ENCODE results near the gene MYH9. TPM values are rescaled to one million over a fixed set of nuclear protein-coding genes. Genes with fewer than 3 reads are reported as not detected.
"Not testable (repeated sequence)": the region's sequence is repeated elsewhere in the genome, so short reads cannot be mapped to it uniquely, and the experiment has no call there.

MYH9 gene
- total RNA-seq, 1 experiment from 2014 or later = 788 TPM

- H3K9me3 ChIP-seq (ENCODE audit: control insufficient read depth, insufficient read depth, low read depth, low read length); intact Hi-C loops (cut with micrococcal nuclease; ENCODE audit: unreplicated experiment); H3K4me3 ChIP-seq (ENCODE audit: low read depth in 2 of 2, low read length in 2 of 2); ATAC-seq; in situ Hi-C loops (cut with HindIII; ENCODE audit: low pct_unique_long_range_greater_than_20kb, low sequenced_read_pairs); H3K27ac ChIP-seq (ENCODE audit: low read length); BruUV-seq (replicated peaks); H3K4me1 ChIP-seq (ENCODE audit: control insufficient read depth, insufficient read depth, low read length); CTCF ChIA-PET; H3K27me3 ChIP-seq (ENCODE audit: control insufficient read depth, insufficient read depth, low read length); DNase-seq (ENCODE audit: low read depth, low spot score); POLR2A ChIA-PET; H3K36me3 ChIP-seq (ENCODE audit: control insufficient read depth, insufficient read depth, low read length): not testable (repeated sequence)
These were observed 123.7 kb downstream of the MYH9 start for GRCh38 chr22:36263886-36264664.

- in situ Hi-C loops (cut with HindIII; ENCODE audit: low pct_unique_long_range_greater_than_20kb, low sequenced_read_pairs); CTCF ChIA-PET: not testable (repeated sequence)
These were observed 124.5 kb downstream of the MYH9 start for GRCh38 chr22:36263216-36263673.

DNA sequence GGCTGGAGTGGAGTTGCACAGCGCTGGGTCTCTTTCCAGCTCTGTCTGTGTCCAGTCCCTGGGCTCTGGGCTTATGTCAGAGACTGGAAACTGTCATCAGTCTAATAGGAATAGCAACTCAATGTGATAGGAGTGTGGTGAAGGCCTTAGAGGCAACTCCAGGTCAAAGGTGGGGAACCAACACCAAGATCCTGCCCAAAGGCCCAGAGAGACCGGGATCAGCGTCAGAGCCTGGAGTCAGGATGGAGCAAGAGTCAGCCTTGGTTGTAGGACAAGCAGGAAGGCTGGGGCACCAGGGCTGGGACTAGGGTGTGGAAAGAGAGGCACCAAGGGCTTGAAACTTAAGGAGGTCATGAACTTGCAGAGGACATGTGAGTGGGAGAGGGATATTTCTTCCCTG lies 125.5 kb downstream of the MYH9 start:
- DNase-seq (ENCODE audit: low read depth, low spot score); H3K27me3 ChIP-seq (ENCODE audit: control insufficient read depth, insufficient read depth, low read length); H3K4me1 ChIP-seq (ENCODE audit: control insufficient read depth, insufficient read depth, low read length); H3K27ac ChIP-seq (ENCODE audit: low read length); intact Hi-C loops (cut with micrococcal nuclease; ENCODE audit: unreplicated experiment); CTCF ChIA-PET; in situ Hi-C loops (cut with HindIII; ENCODE audit: low pct_unique_long_range_greater_than_20kb, low sequenced_read_pairs); H3K36me3 ChIP-seq (ENCODE audit: control insufficient read depth, insufficient read depth, low read length); H3K4me3 ChIP-seq (ENCODE audit: low read depth in 2 of 2, low read length in 2 of 2); POLR2A ChIA-PET; H3K9me3 ChIP-seq (ENCODE audit: control insufficient read depth, insufficient read depth, low read depth, low read length); BruUV-seq (replicated peaks); ATAC-seq: not testable (repeated sequence)

More at GRCh38 chr22:36263216-36263673, 124.5 kb downstream of the MYH9 start:
- H3K4me1 ChIP-seq (ENCODE audit: control insufficient read depth, insufficient read depth, low read length); H3K9me3 ChIP-seq (ENCODE audit: control insufficient read depth, insufficient read depth, low read depth, low read length); BruUV-seq (replicated peaks); H3K27ac ChIP-seq (ENCODE audit: low read length); H3K27me3 ChIP-seq (ENCODE audit: control insufficient read depth, insufficient read depth, low read length); POLR2A ChIA-PET; H3K4me3 ChIP-seq (ENCODE audit: low read depth in 2 of 2, low read length in 2 of 2); intact Hi-C loops (cut with micrococcal nuclease; ENCODE audit: unreplicated experiment); H3K36me3 ChIP-seq (ENCODE audit: control insufficient read depth, insufficient read depth, low read length); ATAC-seq; DNase-seq (ENCODE audit: low read depth, low spot score): not testable (repeated sequence)

GRCh38 chr22:36261675-36262074 lies 126.1 kb downstream of the MYH9 start:
- H3K27ac ChIP-seq (ENCODE audit: low read length); DNase-seq (ENCODE audit: low read depth, low spot score); H3K9me3 ChIP-seq (ENCODE audit: control insufficient read depth, insufficient read depth, low read depth, low read length); H3K4me3 ChIP-seq (ENCODE audit: low read depth in 2 of 2, low read length in 2 of 2); H3K27me3 ChIP-seq (ENCODE audit: control insufficient read depth, insufficient read depth, low read length); BruUV-seq (replicated peaks); H3K4me1 ChIP-seq (ENCODE audit: control insufficient read depth, insufficient read depth, low read length); intact Hi-C loops (cut with micrococcal nuclease; ENCODE audit: unreplicated experiment); ATAC-seq; in situ Hi-C loops (cut with HindIII; ENCODE audit: low pct_unique_long_range_greater_than_20kb, low sequenced_read_pairs); H3K36me3 ChIP-seq (ENCODE audit: control insufficient read depth, insufficient read depth, low read length); CTCF ChIA-PET; POLR2A ChIA-PET: not testable (repeated sequence)

- H3K27me3 ChIP-seq (ENCODE audit: control insufficient read depth, insufficient read depth, low read length) = no peaks in the 10 kb centered on the region
- no peaks in the 10 kb centered on the region for H3K4me1 ChIP-seq (ENCODE audit: control insufficient read depth, insufficient read depth, low read length)
- CTCF ChIA-PET = no interaction called here
- in situ Hi-C loops (cut with HindIII; ENCODE audit: low pct_unique_long_range_greater_than_20kb, low sequenced_read_pairs) = no loop called here
- intact Hi-C loops (cut with micrococcal nuclease; ENCODE audit: unreplicated experiment) = no loop called here
- no peaks in the 10 kb centered on the region for H3K36me3 ChIP-seq (ENCODE audit: control insufficient read depth, insufficient read depth, low read length)
- no peak overlapping the region for H3K4me3 ChIP-seq (ENCODE audit: low read depth in 2 of 2, low read length in 2 of 2)
- no peak overlapping the region for H3K27ac ChIP-seq (ENCODE audit: low read length)
- POLR2A ChIA-PET = no interaction called here
- TF ChIP-seq SIN3A (IDR thresholded peaks at IDR 0.05; ENCODE audit: borderline replicate concordance, insufficient read depth, low read depth, low read length) = no peak
- TF ChIP-seq POLR2AphosphoS5 (IDR thresholded peaks at IDR 0.05; ENCODE audit: low read depth, low read length) = no peak
- TF ChIP-seq, protein P1, sequence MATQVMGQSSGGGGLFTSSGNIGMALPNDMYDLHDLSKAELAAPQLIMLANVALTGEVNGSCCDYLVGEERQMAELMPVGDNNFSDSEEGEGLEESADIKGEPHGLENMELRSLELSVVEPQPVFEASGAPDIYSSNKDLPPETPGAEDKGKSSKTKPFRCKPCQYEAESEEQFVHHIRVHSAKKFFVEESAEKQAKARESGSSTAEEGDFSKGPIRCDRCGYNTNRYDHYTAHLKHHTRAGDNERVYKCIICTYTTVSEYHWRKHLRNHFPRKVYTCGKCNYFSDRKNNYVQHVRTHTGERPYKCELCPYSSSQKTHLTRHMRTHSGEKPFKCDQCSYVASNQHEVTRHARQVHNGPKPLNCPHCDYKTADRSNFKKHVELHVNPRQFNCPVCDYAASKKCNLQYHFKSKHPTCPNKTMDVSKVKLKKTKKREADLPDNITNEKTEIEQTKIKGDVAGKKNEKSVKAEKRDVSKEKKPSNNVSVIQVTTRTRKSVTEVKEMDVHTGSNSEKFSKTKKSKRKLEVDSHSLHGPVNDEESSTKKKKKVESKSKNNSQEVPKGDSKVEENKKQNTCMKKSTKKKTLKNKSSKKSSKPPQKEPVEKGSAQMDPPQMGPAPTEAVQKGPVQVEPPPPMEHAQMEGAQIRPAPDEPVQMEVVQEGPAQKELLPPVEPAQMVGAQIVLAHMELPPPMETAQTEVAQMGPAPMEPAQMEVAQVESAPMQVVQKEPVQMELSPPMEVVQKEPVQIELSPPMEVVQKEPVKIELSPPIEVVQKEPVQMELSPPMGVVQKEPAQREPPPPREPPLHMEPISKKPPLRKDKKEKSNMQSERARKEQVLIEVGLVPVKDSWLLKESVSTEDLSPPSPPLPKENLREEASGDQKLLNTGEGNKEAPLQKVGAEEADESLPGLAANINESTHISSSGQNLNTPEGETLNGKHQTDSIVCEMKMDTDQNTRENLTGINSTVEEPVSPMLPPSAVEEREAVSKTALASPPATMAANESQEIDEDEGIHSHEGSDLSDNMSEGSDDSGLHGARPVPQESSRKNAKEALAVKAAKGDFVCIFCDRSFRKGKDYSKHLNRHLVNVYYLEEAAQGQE (IDR thresholded peaks at IDR 0.05; ENCODE audit: insufficient read depth in 1 of 2, low read depth in 2 of 2, low read length in 1 of 2) = no peak
- no peak for TF ChIP-seq CTCF (IDR thresholded peaks at IDR 0.05)
- no peak for TF ChIP-seq TCF7L2 (IDR thresholded peaks at IDR 0.05; ENCODE audit: low read depth, low read length)
- H3K9me3 ChIP-seq (ENCODE audit: control insufficient read depth, insufficient read depth, low read depth, low read length) = no peaks in the 10 kb centered on the region
- no peak for ATAC-seq
- no peak for DNase-seq (ENCODE audit: low read depth, low spot score)
- no TSS peak for BruUV-seq (replicated peaks)
These were observed 128.0 kb downstream of the MYH9 start for GRCh38 chr22:36259615-36260300.

Data from Panc1 (cell line).